HG02571 (cell line): ENCODE measurements around the gene SACM1L.

Experiments used
- ATAC-seq: cut with Tn5 transposase; IDR thresholded peaks from one replicate; pipeline ENCODE4 v1.9.1; 2021; ENCODE audit warnings: mild to moderate bottlenecking, moderate library complexity; ENCODE audit not compliant: unreplicated experiment

The SACM1L gene

DNA sequence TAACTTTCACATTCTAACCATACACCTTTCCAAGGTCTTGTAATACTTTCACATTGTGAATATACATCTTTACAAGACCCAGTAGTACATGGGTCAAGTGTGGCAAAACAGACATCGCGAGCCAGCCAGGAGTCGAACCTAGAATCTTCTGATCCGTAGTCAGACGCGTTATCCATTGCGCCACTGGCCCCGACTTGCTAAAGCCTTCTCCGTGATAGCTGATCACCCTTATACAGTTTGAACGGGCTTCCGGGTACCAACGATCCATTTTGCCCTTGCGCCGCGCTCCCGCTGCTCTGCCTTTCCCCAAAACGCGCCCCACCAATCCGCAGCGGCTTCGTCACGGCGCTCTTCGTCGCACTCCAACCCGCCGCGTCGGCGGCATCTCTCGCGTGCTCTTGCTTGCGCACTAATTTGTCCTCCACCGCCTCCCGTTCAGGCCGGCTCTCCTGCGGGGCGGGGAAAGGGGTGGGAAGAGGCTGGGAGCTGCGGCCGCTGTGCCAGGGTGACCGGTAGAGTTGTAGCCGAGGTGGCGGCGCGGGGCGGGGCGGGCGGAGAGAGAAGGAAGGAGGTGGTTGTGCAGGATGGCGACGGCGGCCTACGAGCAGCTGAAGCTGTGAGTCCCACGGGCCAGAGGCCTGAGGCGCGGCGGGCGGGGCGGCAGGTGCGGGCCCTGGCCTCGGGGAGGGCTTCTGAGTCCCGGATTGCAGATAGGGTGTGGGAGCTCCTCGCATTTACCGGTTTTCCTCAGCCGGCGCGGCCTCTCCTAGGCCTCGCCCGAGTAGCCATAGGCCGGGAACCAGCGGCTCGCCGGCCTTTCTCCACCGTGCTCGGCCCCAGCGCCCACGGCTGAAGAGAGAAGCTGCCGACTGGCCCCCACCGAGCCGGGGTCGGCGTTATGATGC lies at the start of gene SACM1L:
Gene SACM1L (plus strand): TSS at position 515 of the 905 bp plus-strand sequence. CDS start 70 bp downstream, at position 585.
- peak; percentile 88 for ATAC-seq

DNA sequence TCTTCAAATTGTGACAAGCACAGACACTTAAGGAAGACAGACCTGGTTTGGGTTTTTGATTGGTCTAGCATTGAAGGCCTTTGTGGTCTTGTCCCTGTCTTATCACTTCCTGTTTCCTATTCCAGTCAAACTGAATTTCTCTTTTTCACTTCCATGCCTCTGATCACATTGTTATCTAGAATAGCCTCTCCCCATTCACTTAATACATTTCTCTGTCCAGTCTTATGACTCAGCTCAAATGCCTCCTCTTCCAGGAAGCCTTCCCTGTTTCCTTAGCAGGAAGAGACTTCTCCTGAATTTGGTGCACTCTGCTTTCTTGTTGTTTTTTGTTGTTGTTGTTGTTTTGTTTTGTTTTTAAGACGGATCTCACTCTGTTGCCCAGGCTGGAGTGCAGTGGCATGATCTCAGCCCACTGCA lies 49.1 kb upstream of the SACM1L start:
- ATAC-seq: no peak

DNA sequence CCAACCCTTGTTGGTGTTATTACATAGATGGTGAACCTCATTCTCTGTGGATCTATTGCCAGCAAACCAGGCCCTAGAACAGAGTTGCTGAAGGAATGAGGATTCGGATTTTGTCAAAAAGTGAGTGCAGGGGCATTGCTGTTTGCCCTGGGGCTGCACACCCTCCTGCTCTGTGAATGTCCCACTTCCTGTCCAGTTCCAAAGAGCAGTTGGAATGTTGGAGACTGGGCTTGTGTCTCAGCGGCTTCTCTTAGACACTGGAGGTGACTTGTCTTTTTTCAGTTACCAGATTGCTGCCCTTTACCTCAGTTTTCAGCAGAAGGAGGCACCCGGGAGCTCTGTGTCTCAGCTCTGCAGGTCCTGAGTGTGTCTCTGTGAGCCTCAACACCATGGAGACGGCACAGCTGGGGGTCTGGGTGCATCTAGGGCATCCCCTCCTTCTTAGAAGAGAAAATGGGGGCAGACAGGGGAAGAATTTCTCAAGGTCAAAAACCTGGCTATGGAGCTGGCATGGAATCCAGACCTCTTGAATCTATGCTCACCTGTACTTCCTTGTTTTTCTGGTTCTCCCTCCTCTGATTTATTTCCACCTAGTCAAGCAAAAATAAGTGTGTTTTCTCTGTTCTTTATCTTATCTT lies 48.4 kb upstream of the SACM1L start:
- ATAC-seq: no peak

DNA sequence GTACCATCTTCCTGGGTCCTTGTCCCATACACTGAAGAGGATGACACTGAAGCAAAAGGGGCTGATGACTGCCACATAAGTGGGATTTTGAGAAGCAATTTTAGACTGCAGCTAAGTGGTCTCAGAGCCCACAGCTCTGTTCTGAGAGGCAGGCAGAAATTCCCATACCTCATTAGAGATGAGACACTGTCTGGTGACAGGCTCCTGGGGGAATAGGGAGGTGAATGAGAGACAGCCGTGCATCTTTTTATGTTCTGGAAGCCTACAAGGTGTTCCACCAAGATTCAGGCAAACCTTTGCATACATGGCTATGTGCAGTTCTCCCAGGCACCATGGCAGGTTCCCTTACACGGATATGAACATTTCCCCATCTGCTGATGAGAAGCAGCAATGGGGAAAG lies 47.4 kb upstream of the SACM1L start:
- no peak for ATAC-seq

- ATAC-seq: no peak
Measured at GRCh38 chr3:45642731-45643152, 46.5 kb upstream of the SACM1L start.

DNA sequence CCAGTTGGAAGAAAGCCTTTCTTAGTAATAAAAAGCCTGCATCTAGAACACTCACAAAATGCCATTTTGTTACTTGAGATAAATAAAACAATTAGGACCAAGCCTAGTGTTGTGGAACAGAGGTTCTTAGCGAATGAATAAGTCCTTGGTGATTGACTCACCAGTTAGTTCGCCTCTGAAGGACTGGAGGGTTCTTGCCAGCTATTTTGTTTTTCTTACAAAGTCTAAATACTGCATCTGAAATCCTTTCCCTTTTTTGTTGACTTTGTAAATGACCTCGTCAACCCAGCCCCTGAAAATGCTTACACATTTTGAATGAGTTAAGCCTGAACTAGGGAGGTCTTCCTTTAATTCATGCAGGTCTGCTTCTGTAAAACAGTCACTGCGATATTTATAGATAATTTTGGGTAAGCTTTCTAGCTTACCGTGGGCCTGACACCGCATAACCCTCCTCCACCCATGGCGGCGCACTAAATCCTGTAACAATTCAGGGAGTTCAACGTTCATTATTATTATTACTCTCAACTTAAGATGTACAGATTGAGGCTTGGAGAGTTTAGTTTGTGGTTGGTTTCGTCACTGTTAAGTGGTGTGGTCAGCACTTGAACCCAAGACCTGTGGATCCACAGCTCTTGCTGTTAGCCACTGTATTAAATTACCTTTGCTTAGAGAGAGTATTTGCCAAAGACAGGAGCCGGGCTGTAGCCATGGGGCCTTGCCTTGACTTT lies 45.0 kb upstream of the SACM1L start:
- no peak for ATAC-seq

- ATAC-seq: no peak
Measured at GRCh38 chr3:45644791-45645201, 44.4 kb upstream of the SACM1L start.

- ATAC-seq: no peak
Measured at GRCh38 chr3:45646051-45646585, 43.1 kb upstream of the SACM1L start.

- no peak for ATAC-seq
Measured at GRCh38 chr3:45647148-45647619, 42.0 kb upstream of the SACM1L start.

DNA sequence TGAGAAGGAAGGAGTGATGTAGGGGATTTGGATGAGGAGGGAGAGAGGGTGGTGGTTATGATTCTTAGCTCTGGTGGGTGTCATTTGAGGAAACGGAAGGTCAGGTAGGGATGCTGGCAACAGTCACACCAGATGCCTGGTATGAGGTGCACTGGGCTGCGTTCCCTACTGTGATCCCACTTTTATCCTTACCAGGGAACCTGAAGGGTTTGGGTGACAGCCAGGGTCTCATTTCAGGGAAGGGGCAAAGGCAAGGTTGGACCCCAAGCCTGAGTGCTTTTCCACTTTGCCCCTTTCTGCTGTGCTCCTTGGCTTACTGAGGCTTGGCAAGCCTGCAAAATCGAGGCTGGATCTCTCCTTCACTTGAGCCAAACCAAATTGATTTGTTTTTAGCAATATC lies 36.0 kb upstream of the SACM1L start:
- ATAC-seq: no peak

DNA sequence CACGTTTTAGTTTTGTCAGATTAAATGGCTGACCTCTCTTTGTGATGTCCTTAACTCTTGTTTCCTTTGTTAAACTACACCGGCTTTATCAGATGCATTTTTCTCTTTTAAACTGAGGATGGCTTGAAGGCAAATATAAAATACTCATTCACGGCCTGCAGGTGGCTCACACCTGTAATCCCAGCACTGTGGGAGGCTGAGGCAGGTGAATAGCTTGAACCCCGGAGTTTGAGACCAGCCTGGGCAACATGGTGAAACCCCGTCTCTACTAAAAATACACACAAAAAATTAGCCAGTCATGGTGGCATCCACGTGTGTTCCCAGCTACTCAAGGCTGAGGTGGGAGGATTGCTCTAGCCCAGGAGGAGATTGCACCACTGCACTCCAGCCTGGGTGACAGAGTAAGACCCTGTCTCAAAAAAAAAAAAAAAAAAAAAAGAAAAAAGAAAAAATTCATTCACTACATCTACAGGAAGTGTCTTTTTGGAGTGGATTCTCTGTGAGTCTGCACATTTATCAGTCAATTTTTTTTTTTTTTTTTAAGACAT lies 34.7 kb upstream of the SACM1L start:
- ATAC-seq: no peak

GRCh38 chr3:45655906-45656305 lies 33.3 kb upstream of the SACM1L start:
- ATAC-seq: no peak

GRCh38 chr3:45656575-45657363 lies 32.4 kb upstream of the SACM1L start:
- no peak for ATAC-seq

GRCh38 chr3:45657853-45658252 lies 31.3 kb upstream of the SACM1L start:
- peak; percentile 54 for ATAC-seq

DNA sequence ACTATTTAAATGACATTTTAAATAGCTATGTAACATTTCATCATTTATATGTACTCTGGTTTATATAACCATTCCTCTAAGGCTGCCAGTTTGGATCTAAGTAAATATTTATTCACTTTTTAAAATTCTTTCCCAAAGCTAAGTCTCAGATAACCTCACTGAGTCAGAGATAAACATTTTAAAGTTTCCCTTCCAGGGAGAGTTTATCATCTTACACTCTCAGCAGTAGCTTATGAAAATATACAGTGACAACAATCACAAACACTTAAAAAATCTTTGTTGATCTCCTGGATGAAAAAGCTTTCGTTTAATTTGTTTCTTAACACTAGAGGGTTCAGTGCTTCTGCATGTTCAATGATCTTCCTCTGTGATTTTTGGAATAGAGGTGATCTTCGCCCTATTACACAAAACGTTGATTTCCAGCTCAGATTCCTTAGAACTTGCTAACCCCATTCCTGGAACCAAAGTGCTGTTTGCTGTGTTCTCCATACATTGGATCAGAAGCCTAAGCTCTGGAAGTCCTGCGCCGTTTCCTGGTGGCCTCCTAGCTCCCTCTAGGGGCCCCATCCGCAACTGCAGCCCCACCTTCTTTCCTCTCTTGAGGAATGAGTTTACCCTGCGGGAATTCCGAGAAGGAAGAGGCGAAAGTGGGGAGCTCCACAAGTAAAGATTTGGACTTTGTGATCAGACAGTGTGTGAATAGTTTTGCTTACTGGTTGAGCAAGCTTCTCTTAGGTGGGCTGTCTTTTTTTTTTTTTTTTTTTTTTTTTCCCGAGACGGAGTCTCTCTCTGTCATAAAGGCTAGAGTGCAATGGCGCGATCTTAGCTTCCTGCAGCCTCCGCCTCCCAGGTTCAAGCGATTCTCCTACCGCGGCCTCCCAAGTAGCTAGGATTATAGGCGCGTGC lies 29.3 kb upstream of the SACM1L start:
- ATAC-seq: no peak

- ATAC-seq: no peak
Measured at GRCh38 chr3:45660567-45660901, 28.7 kb upstream of the SACM1L start.

GRCh38 chr3:45664578-45664977 lies 24.6 kb upstream of the SACM1L start:
- peak; percentile 65 for ATAC-seq

- ATAC-seq: no peak
Measured at GRCh38 chr3:45665101-45665572, 24.1 kb upstream of the SACM1L start.
